ENCODE measurements around the gene TIMM29.

TIMM29 gene

GRCh38 chr19:10920288-10920655 lies 8.3 kb upstream of the TIMM29 start:
- no peak for DNase-seq (ENCODE audit: insufficient read length, low spot score)
- TF ChIP-seq PAX5 (IDR thresholded peaks at IDR 0.05; ENCODE audit: insufficient read depth, low read length, severe bottlenecking) (no peak), TAF1 (IDR thresholded peaks at IDR 0.05; ENCODE audit: low read depth, low read length) (no peak), SPI1 (IDR thresholded peaks at IDR 0.05; ENCODE audit: low read depth, low read length) (no peak), POLR2A (IDR thresholded peaks at IDR 0.05; ENCODE audit: low read depth, low read length) (no peak), POLR2AphosphoS5 (IDR thresholded peaks at IDR 0.05; ENCODE audit: low read depth, low read length) (no peak)
- no peak for FAIRE-seq

- DNase-seq (ENCODE audit: insufficient read length, low spot score) = no peak
- TF ChIP-seq POU2F2 (IDR thresholded peaks at IDR 0.05; ENCODE audit: low read depth, low read length) (no peak), SPI1 (IDR thresholded peaks at IDR 0.05; ENCODE audit: low read depth, low read length) (no peak), POLR2A (IDR thresholded peaks at IDR 0.05; ENCODE audit: low read depth, low read length) (no peak), PAX5 (IDR thresholded peaks at IDR 0.05; ENCODE audit: insufficient read depth, low read length, severe bottlenecking) (no peak), POLR2AphosphoS5 (IDR thresholded peaks at IDR 0.05; ENCODE audit: low read depth, low read length) (no peak), TAF1 (IDR thresholded peaks at IDR 0.05; ENCODE audit: low read depth, low read length) (no peak)
- no peak for FAIRE-seq
Observed at GRCh38 chr19:10920781-10921180, 7.8 kb upstream of the TIMM29 start.

GRCh38 chr19:10921199-10921909 lies 7.3 kb upstream of the TIMM29 start:
- TF ChIP-seq POLR2AphosphoS5 (IDR thresholded peaks at IDR 0.05; ENCODE audit: low read depth, low read length) = 0 out of 2 replicates have a peak, but pooled peaks have one; percentile 3
- TF ChIP-seq PAX5 (IDR thresholded peaks at IDR 0.05; ENCODE audit: insufficient read depth, low read length, severe bottlenecking) = no peak
- 0 out of 2 replicates have a peak, but pooled peaks have one; percentile 31 for TF ChIP-seq POU2F2 (IDR thresholded peaks at IDR 0.05; ENCODE audit: low read depth, low read length)
- FAIRE-seq = no peak

GRCh38 chr19:10921910-10922637 lies 6.5 kb upstream of the TIMM29 start:
- no peak for FAIRE-seq
- no peak for DNase-seq (ENCODE audit: insufficient read length, low spot score)
- TF ChIP-seq TAF1 (IDR thresholded peaks at IDR 0.05; ENCODE audit: low read depth, low read length) = no peak
- no peak for TF ChIP-seq POLR2A (IDR thresholded peaks at IDR 0.05; ENCODE audit: low read depth, low read length)

More at GRCh38 chr19:10921199-10921909, 7.3 kb upstream of the TIMM29 start:
- no peak for DNase-seq (ENCODE audit: insufficient read length, low spot score)

GRCh38 chr19:10922638-10923014 lies 6.0 kb upstream of the TIMM29 start:
- FAIRE-seq = no peak
- no peak for TF ChIP-seq POLR2A (IDR thresholded peaks at IDR 0.05; ENCODE audit: low read depth, low read length)
- TF ChIP-seq SPI1 (IDR thresholded peaks at IDR 0.05; ENCODE audit: low read depth, low read length) = no peak
- TF ChIP-seq PAX5 (IDR thresholded peaks at IDR 0.05; ENCODE audit: insufficient read depth, low read length, severe bottlenecking) = no peak
- TF ChIP-seq POU2F2 (IDR thresholded peaks at IDR 0.05; ENCODE audit: low read depth, low read length) = no peak
- TF ChIP-seq TAF1 (IDR thresholded peaks at IDR 0.05; ENCODE audit: low read depth, low read length) = no peak
- TF ChIP-seq POLR2AphosphoS5 (IDR thresholded peaks at IDR 0.05; ENCODE audit: low read depth, low read length) = no peak
- DNase-seq (ENCODE audit: insufficient read length, low spot score) = no peak

- DNase-seq (ENCODE audit: insufficient read length, low spot score) = no peak
- FAIRE-seq = no peak
- no peak for TF ChIP-seq POU2F2 (IDR thresholded peaks at IDR 0.05; ENCODE audit: low read depth, low read length)
- no peak for TF ChIP-seq POLR2AphosphoS5 (IDR thresholded peaks at IDR 0.05; ENCODE audit: low read depth, low read length)
- TF ChIP-seq POLR2A (IDR thresholded peaks at IDR 0.05; ENCODE audit: low read depth, low read length) = no peak; the same call in 1 of the 2 replicates
- TF ChIP-seq PAX5 (IDR thresholded peaks at IDR 0.05; ENCODE audit: insufficient read depth, low read length, severe bottlenecking) = no peak
- no peak for TF ChIP-seq SPI1 (IDR thresholded peaks at IDR 0.05; ENCODE audit: low read depth, low read length)
- no peak for TF ChIP-seq TAF1 (IDR thresholded peaks at IDR 0.05; ENCODE audit: low read depth, low read length)
Observed at GRCh38 chr19:10923260-10924112, 5.1 kb upstream of the TIMM29 start.

- no peak for TF ChIP-seq SPI1 (IDR thresholded peaks at IDR 0.05; ENCODE audit: low read depth, low read length)
- TF ChIP-seq POU2F2 (IDR thresholded peaks at IDR 0.05; ENCODE audit: low read depth, low read length) = no peak
- TF ChIP-seq POLR2AphosphoS5 (IDR thresholded peaks at IDR 0.05; ENCODE audit: low read depth, low read length) = no peak
- no peak for TF ChIP-seq PAX5 (IDR thresholded peaks at IDR 0.05; ENCODE audit: insufficient read depth, low read length, severe bottlenecking)
- DNase-seq (ENCODE audit: insufficient read length, low spot score) (no peak), FAIRE-seq (no peak)
Observed at GRCh38 chr19:10924597-10924996, 4.0 kb upstream of the TIMM29 start.

GRCh38 chr19:10927730-10928562 lies 665 bp upstream of the TIMM29 start:
- FAIRE-seq = no peak
- no peak for TF ChIP-seq TAF1 (IDR thresholded peaks at IDR 0.05; ENCODE audit: low read depth, low read length)
- TF ChIP-seq SPI1 (IDR thresholded peaks at IDR 0.05; ENCODE audit: low read depth, low read length) = 0 out of 2 replicates have a peak, but pooled peaks have one; percentile 10

GRCh38 chr19:10929402-10929794 lies 787 bp downstream of the TIMM29 start:
- FAIRE-seq (no peak), DNase-seq (ENCODE audit: insufficient read length, low spot score) (no peak)
- no peak for TF ChIP-seq SPI1 (IDR thresholded peaks at IDR 0.05; ENCODE audit: low read depth, low read length)
- TF ChIP-seq POU2F2 (IDR thresholded peaks at IDR 0.05; ENCODE audit: low read depth, low read length) = no peak
- no peak for TF ChIP-seq TAF1 (IDR thresholded peaks at IDR 0.05; ENCODE audit: low read depth, low read length)
- TF ChIP-seq PAX5 (IDR thresholded peaks at IDR 0.05; ENCODE audit: insufficient read depth, low read length, severe bottlenecking) = no peak
- TF ChIP-seq POLR2A (IDR thresholded peaks at IDR 0.05; ENCODE audit: low read depth, low read length) = no peak
- TF ChIP-seq POLR2AphosphoS5 (IDR thresholded peaks at IDR 0.05; ENCODE audit: low read depth, low read length) = no peak

More at GRCh38 chr19:10927730-10928562, 665 bp upstream of the TIMM29 start:
- DNase-seq (ENCODE audit: insufficient read length, low spot score) = no peak
